ENCODE measurements around the gene SS18. TPM values are rescaled to one million over a fixed set of nuclear protein-coding genes. Genes with fewer than 3 reads are reported as not detected.

SS18 gene
- total RNA-seq, 1 donor from 2014 or later: 81.4 TPM

DNA sequence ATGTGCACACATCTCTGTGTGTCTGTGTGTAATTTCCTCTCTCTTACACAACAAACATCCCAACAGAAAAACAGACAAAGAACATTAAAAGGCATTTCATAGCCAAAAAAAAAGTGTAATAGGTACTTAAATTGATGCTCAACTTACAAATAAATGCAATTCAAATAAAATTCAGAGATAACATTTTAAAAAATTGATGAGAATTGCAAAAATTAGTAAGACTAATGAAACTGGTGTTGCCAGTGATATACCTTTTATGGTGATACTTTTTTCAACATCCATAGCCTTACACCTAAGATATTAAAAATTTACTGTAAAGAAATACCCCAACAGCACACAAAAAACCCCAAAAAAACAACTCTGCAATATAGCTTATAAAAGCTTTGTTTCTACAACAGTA, 76.0 kb downstream of the SS18 start:
- no peak overlapping the region for H3K27ac Mint-ChIP-seq (ENCODE audit: unreplicated experiment)
- peaks cover 21% of the 10 kb centered on the region for H3K36me3 Mint-ChIP-seq (ENCODE audit: low read depth)
- TF ChIP-seq, protein P1, sequence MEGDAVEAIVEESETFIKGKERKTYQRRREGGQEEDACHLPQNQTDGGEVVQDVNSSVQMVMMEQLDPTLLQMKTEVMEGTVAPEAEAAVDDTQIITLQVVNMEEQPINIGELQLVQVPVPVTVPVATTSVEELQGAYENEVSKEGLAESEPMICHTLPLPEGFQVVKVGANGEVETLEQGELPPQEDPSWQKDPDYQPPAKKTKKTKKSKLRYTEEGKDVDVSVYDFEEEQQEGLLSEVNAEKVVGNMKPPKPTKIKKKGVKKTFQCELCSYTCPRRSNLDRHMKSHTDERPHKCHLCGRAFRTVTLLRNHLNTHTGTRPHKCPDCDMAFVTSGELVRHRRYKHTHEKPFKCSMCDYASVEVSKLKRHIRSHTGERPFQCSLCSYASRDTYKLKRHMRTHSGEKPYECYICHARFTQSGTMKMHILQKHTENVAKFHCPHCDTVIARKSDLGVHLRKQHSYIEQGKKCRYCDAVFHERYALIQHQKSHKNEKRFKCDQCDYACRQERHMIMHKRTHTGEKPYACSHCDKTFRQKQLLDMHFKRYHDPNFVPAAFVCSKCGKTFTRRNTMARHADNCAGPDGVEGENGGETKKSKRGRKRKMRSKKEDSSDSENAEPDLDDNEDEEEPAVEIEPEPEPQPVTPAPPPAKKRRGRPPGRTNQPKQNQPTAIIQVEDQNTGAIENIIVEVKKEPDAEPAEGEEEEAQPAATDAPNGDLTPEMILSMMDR (conservative IDR thresholded peaks at IDR 0.05): no peak
- no peak overlapping the region for H3K4me3 Mint-ChIP-seq
- DNase-seq (ENCODE audit: low read depth, low spot score): no peak
- H3K9me3 Mint-ChIP-seq: peaks cover 2% of the 10 kb centered on the region
- no peaks in the 10 kb centered on the region for H3K27me3 Mint-ChIP-seq (ENCODE audit: low read depth)
- H3K4me1 Mint-ChIP-seq: peaks cover 8% of the 10 kb centered on the region

DNA sequence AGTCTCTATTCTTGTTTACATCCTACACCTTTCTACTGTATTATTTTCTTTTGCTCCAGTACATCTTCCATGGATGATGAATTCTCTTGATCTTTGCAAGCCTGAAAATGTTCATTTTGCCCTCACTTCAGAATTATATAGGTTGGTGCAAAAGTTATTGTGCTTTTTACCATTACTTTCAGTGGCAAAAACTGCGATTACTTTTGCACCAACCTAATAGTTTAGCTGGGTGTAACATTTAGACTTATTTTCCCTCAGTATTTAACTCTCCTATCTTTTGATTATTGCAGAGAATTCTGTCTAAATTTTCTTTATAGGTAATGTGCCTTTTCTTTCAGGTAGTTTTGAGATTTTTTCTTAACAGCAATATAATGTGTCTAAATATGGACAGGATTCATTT, 81.8 kb downstream of the SS18 start:
- no peaks in the 10 kb centered on the region for H3K27me3 Mint-ChIP-seq (ENCODE audit: low read depth)
- DNase-seq (ENCODE audit: low read depth, low spot score): no peak
- peaks cover 12% of the 10 kb centered on the region for H3K9me3 Mint-ChIP-seq
- H3K4me1 Mint-ChIP-seq: no peaks in the 10 kb centered on the region
- TF ChIP-seq, protein P1 (conservative IDR thresholded peaks at IDR 0.05): no peak
- peaks cover 6% of the 10 kb centered on the region for H3K36me3 Mint-ChIP-seq (ENCODE audit: low read depth)
- H3K27ac Mint-ChIP-seq (ENCODE audit: unreplicated experiment): no peak overlapping the region
- no peak overlapping the region for H3K4me3 Mint-ChIP-seq

DNA sequence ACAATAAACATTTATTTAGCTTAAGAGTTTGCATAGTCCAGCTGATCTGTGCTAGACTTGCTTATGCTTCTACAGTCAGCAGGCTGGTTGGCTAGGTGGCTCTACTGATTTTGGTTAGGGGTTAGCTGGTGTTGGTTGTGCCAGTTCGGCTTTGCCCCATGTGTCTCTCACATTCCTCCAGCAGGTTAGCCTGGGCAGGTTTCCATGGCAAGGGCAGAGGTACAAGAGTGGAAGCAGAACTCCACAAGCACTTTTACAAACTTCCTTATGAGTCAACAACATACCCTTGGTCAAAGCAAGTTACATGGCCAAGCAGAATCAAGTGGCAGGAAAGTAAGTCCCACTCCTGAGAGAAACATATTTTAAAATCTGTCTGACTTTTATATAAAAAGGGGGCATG, 82.3 kb downstream of the SS18 start:
- H3K27ac Mint-ChIP-seq (ENCODE audit: unreplicated experiment): no peak overlapping the region
- peaks cover 12% of the 10 kb centered on the region for H3K9me3 Mint-ChIP-seq
- no peak for DNase-seq (ENCODE audit: low read depth, low spot score)
- H3K27me3 Mint-ChIP-seq (ENCODE audit: low read depth): no peaks in the 10 kb centered on the region
- H3K36me3 Mint-ChIP-seq (ENCODE audit: low read depth): peaks cover 6% of the 10 kb centered on the region
- no peaks in the 10 kb centered on the region for H3K4me1 Mint-ChIP-seq
- TF ChIP-seq, protein P1 (conservative IDR thresholded peaks at IDR 0.05): no peak
- H3K4me3 Mint-ChIP-seq: no peak overlapping the region

DNA sequence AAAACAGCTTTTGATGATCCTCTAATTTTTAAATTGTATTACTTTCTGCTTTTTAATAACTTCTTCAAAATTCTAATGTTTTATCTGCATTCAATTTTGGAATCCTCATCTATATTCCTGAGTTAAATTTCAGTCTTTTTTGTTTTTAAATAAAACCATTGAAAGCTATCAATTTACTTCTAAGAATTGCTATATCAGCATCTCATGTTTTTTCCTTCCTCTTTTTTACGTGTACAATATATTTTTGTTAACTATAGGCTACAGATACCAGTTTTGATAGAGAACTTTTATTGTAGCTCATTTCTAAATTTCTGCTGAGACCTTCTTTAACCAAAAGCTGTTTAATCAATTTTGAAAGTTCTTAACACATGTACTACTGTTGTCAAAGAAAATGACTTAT, 84.5 kb downstream of the SS18 start:
- H3K36me3 Mint-ChIP-seq (ENCODE audit: low read depth): peaks cover 6% of the 10 kb centered on the region
- no peak for DNase-seq (ENCODE audit: low read depth, low spot score)
- TF ChIP-seq, protein P1 (conservative IDR thresholded peaks at IDR 0.05): no peak
- H3K4me1 Mint-ChIP-seq: no peaks in the 10 kb centered on the region
- H3K4me3 Mint-ChIP-seq: no peak overlapping the region
- peaks cover 12% of the 10 kb centered on the region for H3K9me3 Mint-ChIP-seq
- H3K27ac Mint-ChIP-seq (ENCODE audit: unreplicated experiment): no peak overlapping the region
- H3K27me3 Mint-ChIP-seq (ENCODE audit: low read depth): no peaks in the 10 kb centered on the region

DNA sequence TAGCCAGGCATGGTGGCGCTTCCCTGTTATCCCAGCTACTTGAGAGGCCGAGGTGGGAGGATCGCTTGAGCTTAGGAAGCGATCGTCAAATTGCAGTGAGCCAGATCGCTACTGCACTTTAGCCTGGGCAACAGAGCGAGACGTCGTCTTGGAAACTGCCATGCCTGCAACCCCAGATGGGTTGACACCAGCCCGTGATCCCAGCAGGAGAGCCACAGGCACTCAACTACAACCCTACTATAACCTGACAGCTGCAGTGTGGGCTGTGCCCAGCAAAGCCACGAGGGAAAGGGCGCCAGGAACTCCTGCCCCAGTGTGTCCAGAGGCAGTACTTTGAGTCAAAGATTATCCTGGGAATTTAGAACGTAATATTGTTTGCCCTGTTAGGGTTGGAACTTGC, 85.6 kb downstream of the SS18 start:
- H3K36me3 Mint-ChIP-seq (ENCODE audit: low read depth): peaks cover 3% of the 10 kb centered on the region
- no peak overlapping the region for H3K4me3 Mint-ChIP-seq
- H3K4me1 Mint-ChIP-seq: no peaks in the 10 kb centered on the region
- peaks cover 9% of the 10 kb centered on the region for H3K9me3 Mint-ChIP-seq
- H3K27ac Mint-ChIP-seq (ENCODE audit: unreplicated experiment): no peak overlapping the region
- H3K27me3 Mint-ChIP-seq (ENCODE audit: low read depth): no peaks in the 10 kb centered on the region
- no peak for DNase-seq (ENCODE audit: low read depth, low spot score)
- TF ChIP-seq, protein P1 (conservative IDR thresholded peaks at IDR 0.05): no peak

DNA sequence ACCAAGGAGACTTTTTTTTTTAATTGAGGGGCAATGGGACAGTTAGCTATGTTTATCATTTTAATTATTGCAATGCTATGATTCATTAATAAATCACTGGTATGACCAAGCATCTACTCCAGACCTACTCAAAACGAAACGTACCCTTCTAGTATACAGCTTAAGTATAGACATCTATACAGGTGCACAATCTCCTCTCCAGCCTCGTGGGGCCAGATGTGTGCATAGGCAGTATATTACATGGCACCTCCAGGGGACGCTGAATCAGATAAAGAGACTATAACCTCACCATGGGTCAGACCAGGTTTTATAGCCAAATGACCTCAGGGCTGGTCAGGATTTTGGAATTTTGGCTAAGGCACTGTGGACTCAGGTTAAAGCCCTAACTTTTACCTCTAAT, 86.6 kb downstream of the SS18 start:
- TF ChIP-seq, protein P1 (conservative IDR thresholded peaks at IDR 0.05): no peak
- Mint-ChIP-seq H3K27ac (ENCODE audit: unreplicated experiment) (no peak overlapping the region), H3K27me3 (ENCODE audit: low read depth) (no peaks in the 10 kb centered on the region), H3K4me3 (no peak overlapping the region), H3K9me3 (peaks cover 15% of the 10 kb centered on the region), H3K36me3 (ENCODE audit: low read depth) (peaks cover 6% of the 10 kb centered on the region), H3K4me1 (no peaks in the 10 kb centered on the region)
- no peak for DNase-seq (ENCODE audit: low read depth, low spot score)

All from neural crest cell (in vitro differentiated cells).